Fibroblast of skin of left biceps (primary cell): Measurements from ENCODE around the gene ERCC5.

ENCODE experiments used
- DNase-seq, 2 experiments: peaks; one replicate each; pipeline ENCODE4 v3.0.0-alpha.2; 2013; ENCODE audit warnings: low read depth in 2 of 2

Gene ERCC5

DNA sequence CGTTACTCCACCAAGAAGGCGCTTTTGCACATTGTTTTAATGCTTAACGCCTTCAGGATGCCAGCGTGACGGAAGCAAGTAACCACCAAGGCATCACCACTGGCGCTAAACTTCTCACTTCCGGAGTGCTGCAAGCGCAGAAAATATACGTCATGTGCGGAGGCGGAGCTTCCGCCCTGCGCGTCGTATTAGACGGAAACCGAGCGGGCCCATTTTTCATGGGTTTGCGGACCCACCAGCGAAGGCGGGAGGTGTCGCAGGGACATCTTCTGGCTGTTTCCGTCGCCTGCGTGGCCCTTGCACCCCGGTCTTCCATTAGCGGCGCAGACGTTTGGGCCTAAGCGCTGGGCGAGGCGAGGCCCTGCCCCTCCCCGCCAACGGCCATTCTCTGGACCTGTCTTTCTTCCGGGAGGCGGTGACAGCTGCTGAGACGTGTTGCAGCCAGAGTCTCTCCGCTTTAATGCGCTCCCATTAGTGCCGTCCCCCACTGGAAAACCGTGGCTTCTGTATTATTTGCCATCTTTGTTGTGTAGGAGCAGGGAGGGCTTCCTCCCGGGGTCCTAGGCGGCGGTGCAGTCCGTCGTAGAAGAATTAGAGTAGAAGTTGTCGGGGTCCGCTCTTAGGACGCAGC lies at the start of gene ERCC5:
TSS of gene ERCC5 (plus strand) at position 403 of the 631 bp plus-strand sequence. CDS start 235 bp downstream, outside the sequence.
- DNase-seq = peak; percentile 84 to 89

DNA sequence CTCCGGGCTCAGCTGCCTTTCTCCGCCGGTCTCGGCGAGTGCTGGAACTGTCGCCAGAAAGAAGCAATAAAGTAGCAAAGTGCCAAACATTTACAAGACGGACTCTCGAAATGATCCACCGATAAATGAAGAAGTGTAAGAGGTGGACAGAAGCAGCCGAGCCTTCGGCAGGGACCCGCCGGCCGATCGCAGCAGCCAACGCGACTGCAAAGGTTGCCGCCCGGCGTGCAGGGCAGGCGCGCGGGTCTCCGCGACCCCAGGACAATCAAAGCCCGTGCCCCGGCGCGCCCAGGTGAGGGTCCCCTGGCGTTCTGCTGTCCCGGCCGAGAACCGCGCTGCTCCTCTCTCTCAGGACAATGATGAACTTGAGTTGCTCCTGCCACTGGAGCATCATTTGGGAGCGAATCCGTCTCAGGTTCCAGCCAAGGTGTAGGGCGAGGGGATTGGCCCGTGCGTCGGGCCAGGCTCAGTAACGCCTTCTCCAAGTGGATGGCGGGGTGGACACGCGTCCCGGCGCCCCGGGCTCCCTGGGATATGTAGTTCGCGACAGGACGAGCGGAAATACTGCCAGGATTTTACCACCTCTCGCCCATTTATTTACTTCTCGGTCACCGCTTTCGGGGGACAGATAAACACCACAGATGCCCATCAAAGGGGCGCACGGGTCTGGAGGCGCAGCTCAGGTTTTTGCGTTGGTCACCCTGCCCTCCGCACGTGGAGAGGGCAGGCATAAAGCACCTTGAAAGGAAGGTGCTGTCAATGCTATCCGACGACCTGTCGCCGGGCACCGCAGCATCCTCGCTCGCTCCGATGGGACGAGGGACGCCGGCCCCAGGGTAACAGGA lies 47.0 kb upstream of the ERCC5 start, which contains the start of the genes BIVM and POGLUT2:
TSS of gene BIVM (plus strand) at position 539 of the 845 bp plus-strand sequence. CDS start 8,149 bp downstream, outside the sequence.
TSS of gene POGLUT2 (minus strand) at position 396 of the 845 bp plus-strand sequence. CDS start at position 90, 306 bp downstream.
- DNase-seq = peak; percentile 68 to 70

DNA sequence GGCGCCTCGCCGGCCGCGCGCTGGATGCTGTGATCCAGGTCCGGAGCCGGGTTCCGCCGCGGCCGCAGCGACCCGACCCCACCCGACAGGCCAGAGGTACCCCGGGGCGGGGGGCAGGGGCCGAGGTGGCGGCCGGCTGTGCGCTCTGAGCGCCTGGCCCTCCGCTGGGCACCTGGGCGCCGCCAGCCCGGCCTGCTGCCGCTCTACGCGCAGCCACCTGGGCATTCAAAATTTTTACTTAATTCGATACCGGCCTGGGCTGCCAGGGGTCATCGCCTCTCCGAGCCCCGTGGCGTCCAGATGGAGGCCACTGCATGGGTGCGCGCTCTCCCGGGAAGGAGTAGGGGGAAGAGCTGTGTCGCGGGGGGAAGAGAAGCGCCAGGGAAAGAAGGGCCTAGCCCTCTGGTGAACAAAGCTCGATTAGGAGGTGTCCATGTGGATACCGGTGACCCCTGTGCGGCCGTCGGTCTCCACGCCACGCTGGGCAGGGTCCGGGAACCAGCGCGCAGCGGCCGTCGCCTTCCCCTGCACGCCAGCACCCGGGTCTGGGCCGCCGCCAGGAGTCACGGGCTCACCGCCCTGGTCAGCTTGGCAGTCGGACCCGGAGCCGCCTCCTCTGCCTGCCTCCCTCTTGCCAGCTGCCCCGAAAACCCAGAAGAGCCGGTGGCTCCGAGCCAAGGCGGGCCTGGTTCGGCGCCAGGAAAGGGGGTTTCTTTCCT lies 46.2 kb upstream of the ERCC5 start:
- DNase-seq = no peak

DNA sequence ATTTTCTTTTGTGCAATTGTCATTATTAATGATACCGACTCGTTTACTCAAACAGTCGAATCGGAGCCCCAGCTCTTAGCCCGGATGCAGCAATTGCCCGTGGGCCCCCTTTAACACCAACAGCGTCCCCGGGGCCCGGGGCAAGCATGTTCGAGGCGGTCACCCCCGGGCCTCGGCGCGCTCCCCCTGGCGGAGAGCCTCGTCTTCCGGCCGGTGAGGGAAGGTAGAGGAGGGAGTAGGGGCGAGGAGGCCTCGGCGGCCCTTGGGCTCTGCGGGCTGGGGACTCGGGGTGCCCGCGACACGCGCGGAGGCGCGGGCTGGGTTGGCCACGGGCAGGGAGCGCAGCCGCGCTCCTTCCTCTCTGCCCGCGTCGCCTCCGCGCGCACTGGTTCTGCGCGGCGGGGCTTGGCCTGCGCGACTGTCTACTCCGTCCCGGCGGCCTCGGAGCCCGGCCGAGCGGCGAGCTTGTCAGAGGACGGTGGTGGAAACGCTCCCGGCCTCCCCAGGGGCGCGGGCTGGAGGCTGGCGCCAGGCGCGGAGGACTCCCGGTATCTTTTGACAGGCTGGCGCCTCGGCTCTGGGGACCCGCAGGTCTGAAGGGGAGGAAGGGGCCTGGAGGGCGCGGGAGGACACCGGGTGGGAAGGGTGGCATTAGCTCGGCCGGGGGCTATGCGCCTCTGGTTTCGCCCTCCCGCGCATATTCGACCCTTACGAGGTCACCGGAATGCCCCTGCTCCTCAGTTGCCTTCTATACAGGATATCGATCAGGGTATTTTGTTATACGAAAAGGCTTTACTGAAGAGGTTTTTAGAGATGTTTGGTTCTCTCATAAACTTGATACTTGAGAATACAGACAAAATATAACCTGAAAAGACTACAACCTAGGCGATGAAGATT lies 45.4 kb upstream of the ERCC5 start:
- DNase-seq = peak; percentile 40 to 55

DNA sequence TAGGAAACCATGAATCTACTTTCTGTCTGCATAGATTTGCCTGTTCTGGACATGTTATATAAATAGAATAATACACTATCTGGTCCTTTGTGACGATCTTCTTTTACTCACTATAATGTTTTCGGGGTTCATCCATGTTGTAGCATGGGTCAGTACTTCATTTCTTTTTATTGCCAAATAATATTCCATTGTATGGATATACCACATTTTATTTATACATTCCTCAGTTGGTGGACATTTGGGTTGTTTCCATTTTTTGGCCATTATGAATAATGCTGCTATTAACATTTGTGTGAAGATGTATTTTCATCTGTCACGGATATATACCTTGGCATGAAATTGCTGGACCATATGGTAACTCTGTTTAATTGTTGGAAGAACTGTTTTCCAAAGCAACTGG lies 40.2 kb upstream of the ERCC5 start:
- no peak for DNase-seq

DNA sequence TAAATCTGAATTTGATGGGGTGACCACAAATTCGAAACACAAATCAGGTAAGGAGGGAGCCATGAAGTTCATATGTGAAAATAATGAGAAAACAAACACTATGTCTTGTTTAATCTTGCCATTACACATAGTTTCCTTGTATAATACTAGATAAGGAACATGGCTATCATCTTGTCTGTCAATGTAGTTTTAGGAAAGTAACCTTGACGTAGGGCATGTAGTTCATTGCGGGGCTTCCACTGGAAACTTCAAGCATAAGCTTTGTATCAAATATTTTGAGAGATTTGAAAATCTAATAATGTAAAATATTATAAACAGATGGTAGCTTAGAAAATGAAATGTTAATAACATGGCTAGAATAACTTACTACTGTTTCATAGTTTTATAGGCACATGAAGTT lies 38.1 kb upstream of the ERCC5 start:
- DNase-seq = no peak

DNA sequence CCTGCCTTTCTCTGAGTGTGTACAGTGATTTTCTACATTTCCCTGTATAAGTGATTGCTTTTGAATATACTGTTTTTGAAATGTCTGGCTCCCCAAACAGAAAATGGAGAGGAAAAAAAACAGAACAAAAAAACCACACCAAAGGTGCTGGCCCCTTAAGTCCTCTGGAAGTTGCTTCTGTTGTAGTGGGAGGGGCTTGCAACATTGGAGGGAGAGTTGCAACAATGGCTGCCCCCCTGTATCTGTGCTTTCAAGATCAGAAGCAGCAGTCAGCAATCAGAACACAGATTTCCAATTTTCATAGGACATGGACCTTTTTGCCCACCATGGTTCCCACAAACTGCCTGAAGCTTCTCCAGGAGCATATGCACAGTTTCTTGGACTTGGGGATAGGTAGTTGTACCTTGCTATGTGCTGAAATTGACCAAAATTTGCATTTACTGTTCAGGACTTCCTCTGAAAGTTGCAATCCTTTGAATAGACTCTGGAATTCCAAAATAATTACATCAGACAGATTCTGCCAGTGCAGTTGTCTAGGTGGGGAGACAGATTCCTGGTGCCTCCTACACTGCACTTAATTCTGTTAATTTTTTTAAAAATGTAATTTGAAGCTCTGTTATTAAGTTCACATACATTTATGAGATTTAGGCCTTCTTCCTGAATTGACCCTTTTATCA lies 33.1 kb upstream of the ERCC5 start:
- DNase-seq = no peak

DNA sequence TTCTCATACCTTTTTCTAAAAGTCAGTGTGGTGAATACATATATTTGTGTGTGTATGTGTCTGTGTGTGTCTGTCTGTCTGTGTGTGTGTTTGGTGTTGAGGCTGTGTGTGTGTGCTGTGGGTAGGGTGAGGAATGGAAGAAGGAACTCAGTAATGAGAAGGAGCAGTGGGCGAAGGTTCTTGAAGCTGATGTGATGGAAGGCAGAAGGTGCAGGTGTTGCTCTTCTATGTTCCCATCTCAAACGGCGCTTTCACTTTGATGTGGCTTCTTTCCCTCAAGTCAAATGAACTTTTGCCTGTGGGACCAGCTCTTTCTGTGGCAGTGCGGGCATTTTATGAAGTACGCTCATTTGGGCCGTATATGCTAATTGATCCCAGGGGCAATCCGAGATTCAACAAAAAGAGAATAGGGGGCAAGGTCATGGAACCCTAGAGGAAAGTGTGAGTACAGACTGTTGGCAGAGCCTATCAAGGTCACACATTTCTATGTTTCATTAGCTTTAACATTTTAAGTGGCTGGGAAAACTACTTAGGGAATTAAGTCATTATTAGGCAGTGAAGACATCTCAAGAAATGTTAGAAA lies 31.7 kb upstream of the ERCC5 start:
- DNase-seq = no peak

DNA sequence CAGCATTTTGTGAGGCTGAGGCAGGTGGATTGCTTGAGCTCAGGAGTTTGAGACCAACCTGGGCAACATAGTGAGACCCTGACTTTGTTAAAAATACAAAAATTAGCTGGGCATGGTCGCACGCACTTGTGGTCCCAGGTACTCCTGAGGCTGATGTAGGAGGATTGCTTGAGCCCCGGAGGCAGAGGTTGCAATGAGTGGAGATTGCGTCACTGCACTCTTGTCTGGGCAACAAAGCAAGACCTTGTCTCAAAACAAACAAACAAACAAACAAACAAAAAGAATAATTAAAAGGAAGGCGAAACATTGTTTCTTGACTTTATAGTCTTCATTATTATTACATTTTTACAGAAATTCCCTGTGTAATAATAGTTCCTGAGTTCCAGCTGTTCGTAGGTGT lies 31.0 kb upstream of the ERCC5 start:
- no peak for DNase-seq

DNA sequence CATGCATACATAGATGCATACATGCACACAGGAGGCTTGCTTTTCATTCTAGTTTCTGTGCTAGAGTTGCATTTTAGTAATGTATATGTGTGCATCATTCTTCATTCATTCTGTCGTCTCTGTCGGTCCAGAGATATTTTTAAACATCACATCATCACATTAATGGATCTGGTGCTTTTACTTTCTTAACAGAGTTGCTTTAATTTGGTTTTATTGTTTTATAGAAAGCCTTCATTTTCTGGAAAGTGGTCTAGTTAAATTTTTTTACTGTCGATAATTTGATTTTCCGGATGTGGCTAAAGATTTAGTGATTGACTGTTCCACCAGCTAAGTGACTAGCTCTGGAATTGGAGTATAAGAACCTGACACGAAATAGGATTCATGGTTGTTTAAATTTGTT lies 30.0 kb upstream of the ERCC5 start:
- DNase-seq = no peak

DNA sequence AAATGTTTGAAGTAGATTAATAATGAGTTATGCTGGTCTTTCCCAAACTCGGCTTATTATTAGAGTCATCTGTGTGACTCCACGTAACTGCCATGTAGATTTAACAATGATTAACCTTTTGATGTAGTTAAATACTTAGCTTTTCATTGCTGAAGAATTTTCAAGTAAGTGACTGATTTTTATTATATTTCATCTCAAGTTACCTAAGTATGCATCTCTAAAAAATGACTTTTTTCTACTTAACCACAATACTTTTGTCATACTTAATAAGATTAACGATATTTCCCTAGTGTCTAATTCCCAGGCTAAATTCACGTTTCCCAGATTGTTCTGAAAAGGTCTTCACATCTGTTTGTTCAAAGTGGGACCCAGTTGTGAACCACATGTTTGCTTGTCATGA lies 29.1 kb upstream of the ERCC5 start:
- DNase-seq = no peak

DNA sequence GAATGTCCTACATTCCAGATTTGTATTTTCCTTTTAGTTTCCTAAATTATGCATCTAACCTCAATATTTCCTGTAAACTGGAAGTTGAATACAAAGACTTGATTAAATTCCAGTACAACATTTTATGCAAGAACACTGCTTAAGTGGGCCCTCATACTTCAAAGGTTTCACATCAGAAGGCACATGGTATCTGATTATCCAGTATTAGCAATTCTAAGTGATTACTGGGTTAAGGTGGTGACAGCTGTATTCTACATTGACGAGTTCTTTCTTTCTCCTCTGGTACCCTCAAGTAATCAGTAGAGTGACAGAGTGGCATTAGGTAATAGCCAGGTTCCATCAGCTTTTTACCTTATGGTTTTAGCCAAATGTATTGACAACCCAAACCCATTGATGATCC lies 28.6 kb upstream of the ERCC5 start:
- DNase-seq = no peak

DNA sequence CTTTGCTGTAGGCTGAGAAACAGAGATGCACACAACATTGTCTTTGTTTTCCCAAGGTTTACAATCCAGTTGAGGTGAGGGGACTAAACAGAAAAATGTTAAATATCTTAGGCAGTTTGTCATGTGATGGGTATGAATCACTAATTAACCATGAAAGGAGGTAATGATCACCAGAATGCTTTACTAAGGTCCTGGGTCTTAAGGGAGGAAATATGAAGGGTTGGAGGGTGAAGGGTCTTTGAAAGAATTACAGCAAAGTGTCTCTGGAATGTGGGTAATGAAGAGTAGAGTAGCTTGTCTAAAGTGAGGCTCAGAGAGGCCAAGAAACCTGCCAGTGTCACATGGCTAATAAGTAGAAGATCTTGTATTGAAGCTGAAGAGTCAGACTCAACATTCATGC lies 27.9 kb upstream of the ERCC5 start:
- no peak for DNase-seq

DNA sequence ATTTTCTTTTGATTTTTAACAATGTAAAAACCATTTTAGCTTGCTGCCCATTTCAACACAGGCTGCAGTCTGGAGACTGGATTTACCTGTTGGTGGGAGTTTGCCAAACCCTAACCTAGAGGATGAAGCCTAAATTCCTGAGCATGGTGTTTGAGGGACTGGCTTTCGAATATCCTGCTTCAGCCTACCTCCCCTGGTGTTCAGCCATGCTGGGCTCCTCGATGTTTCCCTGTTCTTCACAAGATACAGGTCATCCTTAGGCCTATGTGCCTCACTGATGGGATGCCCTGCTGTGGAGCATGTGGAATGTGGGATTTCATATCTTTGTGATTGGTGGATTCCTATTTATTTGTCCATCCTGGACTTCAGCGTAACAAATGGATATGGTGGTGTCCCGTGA lies 20.4 kb upstream of the ERCC5 start:
- no peak for DNase-seq

DNA sequence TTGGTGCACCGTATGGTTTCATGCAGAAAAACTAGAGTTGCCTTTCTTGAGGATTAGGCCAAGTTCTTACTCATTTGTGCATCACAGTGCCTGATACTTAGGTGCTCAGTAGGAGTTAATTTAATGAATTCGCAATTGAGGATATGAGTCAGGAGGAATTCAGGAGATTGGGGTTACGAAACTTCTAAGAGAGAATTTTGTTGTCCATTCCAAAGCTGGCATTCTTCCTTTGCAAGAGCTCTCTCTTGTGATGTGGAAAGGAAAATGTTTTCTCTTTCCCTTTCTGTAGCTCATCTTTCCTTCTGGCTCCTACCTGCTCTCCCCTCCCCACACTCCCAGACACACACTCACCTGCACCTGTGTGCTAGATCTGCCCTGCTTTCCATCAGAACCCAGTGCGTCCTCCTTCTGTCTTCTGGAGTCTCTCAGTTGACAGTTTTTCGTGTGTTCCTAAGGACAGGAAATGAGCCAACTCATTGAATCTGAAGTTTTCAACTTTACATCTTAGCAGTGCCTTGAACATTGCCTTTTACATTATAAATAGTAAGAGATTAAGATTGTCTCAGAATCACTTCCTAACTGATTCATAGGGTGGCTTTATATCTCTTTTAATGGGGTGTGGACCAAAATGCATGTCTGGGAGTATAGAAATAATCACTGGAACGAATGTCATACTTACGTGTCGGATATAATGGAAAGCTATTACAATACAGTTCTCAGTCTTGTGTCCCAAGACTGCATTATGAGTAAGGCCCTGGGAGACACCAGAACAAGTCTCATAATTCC lies 19.7 kb upstream of the ERCC5 start:
- DNase-seq = peak; percentile 81 to 84

DNA sequence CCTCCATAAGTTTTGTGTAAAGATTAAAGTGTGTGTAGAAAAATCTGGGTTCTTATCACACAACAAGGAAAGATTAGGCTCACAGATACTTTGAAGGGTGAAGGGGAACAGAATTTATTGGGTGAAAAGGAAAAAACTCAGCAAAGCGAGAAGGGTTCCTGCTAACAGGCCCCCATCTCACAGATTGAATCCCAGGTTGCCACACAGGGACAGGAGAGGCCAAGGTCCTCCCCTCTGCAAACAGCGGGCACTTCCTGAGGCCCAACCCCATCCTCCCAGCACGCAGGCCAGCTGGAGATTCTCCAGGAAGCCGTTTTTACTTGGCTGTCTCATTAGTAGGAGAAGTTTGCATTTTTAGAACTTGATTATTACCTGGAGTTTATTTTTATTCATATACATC lies 15.2 kb upstream of the ERCC5 start:
- no peak for DNase-seq

DNA sequence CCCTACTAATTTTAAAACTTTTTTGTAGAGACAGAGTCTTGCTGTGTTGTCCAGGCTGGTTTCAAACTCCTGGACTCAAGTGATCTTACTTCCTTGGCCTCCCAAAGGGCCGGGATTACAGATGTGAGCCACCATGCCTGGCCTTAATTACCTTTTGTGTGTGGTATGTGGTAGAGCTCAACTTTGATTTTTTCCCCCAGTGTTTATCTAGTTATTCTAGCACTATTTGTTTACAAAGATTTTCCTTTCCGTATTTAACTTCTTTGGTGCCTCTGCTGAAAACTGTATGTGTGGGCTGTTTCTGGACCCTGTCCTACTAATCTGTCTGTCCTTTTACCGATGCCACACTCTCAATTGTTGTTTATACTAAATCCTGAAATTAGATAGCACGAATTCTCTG lies 9.4 kb upstream of the ERCC5 start:
- DNase-seq = no peak

DNA sequence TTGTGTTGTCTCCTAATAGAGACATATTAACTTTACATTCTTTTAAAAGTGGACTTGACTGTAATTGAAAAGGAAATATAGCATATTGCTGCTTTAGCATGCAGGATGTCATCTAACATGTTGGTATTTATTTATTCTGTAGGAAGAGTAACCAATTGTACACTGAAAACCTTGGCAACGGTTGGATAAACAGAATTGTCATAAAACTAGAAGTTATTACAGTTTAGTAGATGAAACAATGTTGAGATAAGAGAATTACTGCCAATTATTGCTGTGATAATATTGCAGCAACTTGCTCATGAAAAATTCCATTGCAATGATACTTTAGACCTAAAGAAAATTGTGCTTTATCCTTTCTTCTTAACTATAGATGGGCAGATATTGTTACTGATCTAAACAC lies 7.6 kb upstream of the ERCC5 start:
- no peak for DNase-seq

DNA sequence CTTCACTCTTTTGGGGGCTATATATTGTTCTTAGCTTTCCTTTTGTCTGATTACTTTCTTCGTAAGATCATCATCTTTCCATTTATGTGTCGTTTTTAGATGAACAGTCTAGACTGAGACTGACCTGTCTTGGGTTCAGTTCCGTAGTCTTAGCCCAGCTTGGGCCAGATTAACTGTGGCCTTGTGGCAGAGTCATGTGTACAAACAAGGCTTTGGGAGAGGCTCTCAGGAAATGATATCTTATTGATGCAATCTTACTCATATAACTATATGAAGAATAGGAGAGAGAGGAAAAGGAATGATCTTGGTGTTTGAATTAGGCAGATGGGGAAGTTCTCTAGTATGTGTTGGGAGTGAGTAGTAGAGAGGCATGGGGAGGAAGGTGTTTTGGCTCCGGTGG lies 6.8 kb upstream of the ERCC5 start:
- no peak for DNase-seq

DNA sequence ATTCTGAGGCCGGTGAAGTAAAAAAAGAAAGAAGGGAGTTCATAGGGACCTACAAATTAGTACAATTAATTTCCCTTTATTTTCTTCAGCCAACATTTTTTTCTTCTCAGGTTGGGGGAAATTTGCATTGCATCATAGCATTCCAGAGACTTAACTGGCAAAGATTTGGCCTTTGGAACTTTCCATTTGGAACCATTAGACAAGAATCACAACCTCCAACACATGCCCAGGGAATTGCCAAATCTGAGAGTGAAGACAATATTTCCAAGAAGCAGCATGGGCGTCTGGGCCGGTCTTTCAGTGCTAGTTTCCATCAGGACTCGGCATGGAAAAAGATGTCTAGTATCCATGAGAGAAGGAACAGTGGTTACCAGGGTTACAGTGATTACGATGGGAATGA lies 6.4 kb upstream of the ERCC5 start:
- DNase-seq = no peak
